OCI-LY7 (cell line): ENCODE measurements around the gene ABCA3. TPM values are rescaled to one million over a fixed set of nuclear protein-coding genes. Genes with fewer than 3 reads are reported as not detected.

ENCODE experiments used
- BruUV-seq: library from RNA; stranded (reverse); fragments of 400-500 nt; replicated peaks from 2 replicates; lab custom pipeline; 2021; lab: Mats Ljungman, UMichigan
- CTCF ChIA-PET: fragments of 300-600 bp; sonication (Branson Sonifier 250); formaldehyde crosslinking; loops from one replicate; lab custom pipeline; 2022; ENCODE audit warnings: antibody characterized with exemption; ENCODE audit not compliant: unreplicated experiment; lab: Charles Lee
- POLR2A ChIA-PET: fragments of 300-600 bp; sonication (Branson Sonifier 250); formaldehyde crosslinking; loops from one replicate; lab custom pipeline; 2022; ENCODE audit warnings: antibody characterized with exemption; lab: Charles Lee
- DNase-seq: peaks from one replicate; pipeline ENCODE4 v3.0.0-alpha.2; 2015; ENCODE audit warnings: low spot score
- H2AFZ ChIP-seq: fragments of 200-600 bp; sonication (generic), shearing (Covaris generic); 2 replicates; pipeline ENCODE4 v1.6.1; 2014; ENCODE audit warnings: mild to moderate bottlenecking, antibody characterized with exemption, low read length, moderate library complexity
- H3K27ac ChIP-seq: fragments of 200-600 bp; sonication (generic); 2 replicates; pipeline ENCODE4 v1.5.1; 2014; ENCODE audit warnings: mixed run types, low read depth, mild to moderate bottlenecking, moderate library complexity, low read length, inconsistent platforms; ENCODE audit not compliant: poor library complexity, severe bottlenecking
- H3K36me3 ChIP-seq: fragments of 200-600 bp; sonication (generic); 2 replicates; pipeline ENCODE4 v1.6.1; 2014; ENCODE audit warnings: mild to moderate bottlenecking, antibody characterized with exemption, low read length, moderate library complexity, mixed read lengths; ENCODE audit not compliant: insufficient read depth
- H3K4me1 ChIP-seq: fragments of 200-600 bp; sonication (generic); 2 replicates; pipeline ENCODE4 v1.5.1; 2014; ENCODE audit warnings: mild to moderate bottlenecking, low read length; ENCODE audit not compliant: insufficient read depth, poor library complexity, severe bottlenecking
- H3K4me2 ChIP-seq: fragments of 200-600 bp; sonication (generic); 2 replicates; pipeline ENCODE4 v1.6.1; 2014; ENCODE audit warnings: mild to moderate bottlenecking, low read length
- H3K4me3 ChIP-seq: fragments of 200-600 bp; sonication (generic); 2 replicates; pipeline ENCODE4 v1.5.1; 2014; ENCODE audit warnings: mild to moderate bottlenecking, low read depth, low read length; ENCODE audit not compliant: poor library complexity, severe bottlenecking
- H3K79me2 ChIP-seq: fragments of 200-600 bp; sonication (generic); 2 replicates; pipeline ENCODE4 v1.6.1; 2016; ENCODE audit warnings: low read depth, mild to moderate bottlenecking, low read length, moderate library complexity, mixed read lengths; ENCODE audit not compliant: insufficient read depth
- H3K9me2 ChIP-seq: fragments of 200-600 bp; sonication (generic); 2 replicates; pipeline ENCODE4 v1.6.1; 2016; ENCODE audit warnings: mild to moderate bottlenecking, low read length, mixed read lengths; ENCODE audit not compliant: insufficient read depth
- H3K9me3 ChIP-seq: fragments of 200-600 bp; sonication (generic); 2 replicates; pipeline ENCODE4 v1.6.1; 2014; ENCODE audit warnings: mild to moderate bottlenecking, mixed run types, low read length, mixed read lengths
- H4K20me1 ChIP-seq: fragments of 200-600 bp; sonication (generic); 2 replicates; pipeline ENCODE4 v1.6.1; 2014; ENCODE audit warnings: mild to moderate bottlenecking, antibody characterized with exemption, low read length, moderate library complexity, mixed read lengths; ENCODE audit not compliant: insufficient read depth
- CTCF ChIP-seq: fragments of 200-600 bp; sonication (generic); conservative IDR thresholded peaks from 2 replicates; pipeline ENCODE4 v1.5.1; 2014; ENCODE audit warnings: mild to moderate bottlenecking, antibody characterized with exemption, low read length, moderate library complexity, mixed read lengths
- EZH2phosphoT487 ChIP-seq: fragments of 200-600 bp; sonication (generic); IDR thresholded peaks from 2 replicates; pipeline ENCODE4 v1.6.1; 2018; ENCODE audit warnings: low read depth, borderline replicate concordance, mild to moderate bottlenecking, mixed run types, antibody characterized with exemption, low read length, moderate library complexity, mixed read lengths
- intact Hi-C: fragments of 100-400 bp; cut with micrococcal nuclease; formaldehyde crosslinking; loops from one replicate; pipeline ENCODE4 v1.10.0; 2022; ENCODE audit not compliant: unreplicated experiment
- total RNA-seq, 2 experiments: library from RNA; depleted of rRNA in 1 of 2; stranded (reverse); fragments of >200 nt in 1 of 2; shearing (Covaris generic) in 1 of 2; gene quantifications; 2 replicates each; pipeline ENCODE4 v1.2.3, GENCODE V29; 2014 to 2022

ABCA3 gene
- total RNA-seq, 2 experiments from 2014 or later, result 0.23 TPM; not detected in 1

- no peaks in the 10 kb centered on the region for H3K4me1 ChIP-seq
- H3K9me3 ChIP-seq, result no peaks in the 10 kb centered on the region
- no TSS peak for BruUV-seq
- intact Hi-C loops, result no loop called here
- H3K27ac ChIP-seq, result no peak overlapping the region
- no peak overlapping the region for H3K4me3 ChIP-seq
- H2AFZ ChIP-seq, result no peak overlapping the region
- ChIA-PET POLR2A (no interaction called here), CTCF (no interaction called here)
- no peak for DNase-seq
- no peak overlapping the region for H3K4me2 ChIP-seq
- H3K36me3 ChIP-seq, result no peaks in the 10 kb centered on the region
- H3K79me2 ChIP-seq, result no peaks in the 10 kb centered on the region
- TF ChIP-seq CTCF (no peak), EZH2phosphoT487 (no peak)
- H3K9me2 ChIP-seq, result no peaks in the 10 kb centered on the region
- no peaks in the 10 kb centered on the region for H4K20me1 ChIP-seq
Measured at GRCh38 chr16:2308089-2308962, 32.2 kb downstream of the ABCA3 start.

DNA sequence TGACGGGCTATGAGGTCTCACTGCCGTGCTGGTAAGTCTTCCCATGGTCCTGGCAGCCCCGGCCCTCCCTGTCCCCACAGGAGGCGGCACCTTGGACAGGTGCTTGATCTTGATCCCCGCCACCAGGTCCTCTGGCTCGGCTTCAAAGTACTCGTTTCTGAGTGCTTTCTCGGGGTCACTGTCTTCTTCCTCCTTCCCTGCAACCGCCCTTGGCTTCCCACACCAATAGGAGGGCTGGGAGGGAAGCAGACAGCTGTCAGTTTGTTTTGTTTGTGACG is 40.7 kb downstream of the ABCA3 start:
- intact Hi-C loops, result no loop called here
- Histone ChIP-seq H3K36me3 (no peaks in the 10 kb centered on the region), H3K4me1 (no peaks in the 10 kb centered on the region), H3K4me3 (no peak overlapping the region), H3K9me2 (no peaks in the 10 kb centered on the region), H3K27ac (no peak overlapping the region), H3K4me2 (no peak overlapping the region), H3K9me3 (no peaks in the 10 kb centered on the region), H4K20me1 (no peaks in the 10 kb centered on the region), H2AFZ (no peak overlapping the region), H3K79me2 (no peaks in the 10 kb centered on the region)
- TF ChIP-seq CTCF (no peak), EZH2phosphoT487 (no peak)
- POLR2A ChIA-PET, result no interaction called here
- no TSS peak for BruUV-seq
- no peak for DNase-seq
- CTCF ChIA-PET, result no interaction called here

DNA sequence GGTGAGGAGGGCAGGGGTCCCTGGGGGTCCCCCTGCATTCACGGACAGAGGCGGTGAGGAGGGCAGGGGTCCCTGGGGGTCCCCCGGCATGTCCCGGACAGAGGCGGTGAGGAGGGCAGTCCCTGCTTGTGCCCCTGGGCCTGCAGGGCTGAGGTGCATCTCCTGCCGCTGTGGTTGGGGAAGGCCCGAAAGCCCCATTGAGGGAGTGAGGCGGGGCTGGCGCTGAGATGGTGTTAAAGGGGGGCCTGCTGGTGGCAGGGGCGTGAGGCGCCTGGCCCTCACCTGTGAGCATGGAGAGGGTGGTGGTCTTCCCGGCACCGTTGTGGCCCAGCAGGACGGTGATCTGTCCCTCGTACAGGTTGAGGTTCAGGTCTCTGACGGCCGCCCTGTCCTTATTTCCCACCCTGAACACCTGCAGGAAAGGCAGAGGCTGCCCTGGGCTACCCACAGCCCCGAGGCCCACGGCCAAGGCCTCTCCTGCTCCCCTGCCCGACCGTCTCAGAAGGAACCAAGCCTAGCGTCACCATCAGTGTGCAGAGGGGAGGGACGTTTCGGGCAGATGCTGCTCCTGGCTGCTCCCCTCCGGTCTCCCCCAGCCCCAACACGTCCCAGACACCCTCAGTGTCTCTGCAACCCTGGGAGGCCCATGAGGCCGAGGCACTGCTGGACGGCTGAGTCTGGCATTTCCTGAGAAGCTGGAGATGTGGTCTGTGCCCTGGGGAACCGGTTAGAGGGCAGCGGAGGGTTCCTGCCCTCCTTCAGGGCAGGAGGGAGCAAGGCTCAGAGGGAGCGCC is 41.2 kb downstream of the ABCA3 start:
- H3K4me3 ChIP-seq, result no peak overlapping the region
- H2AFZ ChIP-seq, result no peak overlapping the region
- TF ChIP-seq EZH2phosphoT487 (no peak), CTCF (no peak)
- H3K4me1 ChIP-seq, result no peaks in the 10 kb centered on the region
- no peaks in the 10 kb centered on the region for H3K36me3 ChIP-seq
- H3K4me2 ChIP-seq, result no peak overlapping the region
- POLR2A ChIA-PET, result no interaction called here
- no peak overlapping the region for H3K27ac ChIP-seq
- intact Hi-C loops, result no loop called here
- H3K9me2 ChIP-seq, result no peaks in the 10 kb centered on the region
- no peak for DNase-seq
- CTCF ChIA-PET, result no interaction called here
- H3K9me3 ChIP-seq, result no peaks in the 10 kb centered on the region
- no TSS peak for BruUV-seq
- no peaks in the 10 kb centered on the region for H3K79me2 ChIP-seq
- H4K20me1 ChIP-seq, result no peaks in the 10 kb centered on the region
